Measurements from ENCODE around the gene WDR70. TPM values are rescaled to one million over a fixed set of nuclear protein-coding genes. Genes with fewer than 3 reads are reported as not detected.

Gene WDR70
- total RNA-seq, 1 experiment from 2014 or later, result 40.2 TPM

GRCh38 chr5:37391591-37391990 is 12.5 kb downstream of the WDR70 start:
- no peaks in the 10 kb centered on the region for H3K4me1 Mint-ChIP-seq (ENCODE audit: low read depth, unreplicated experiment)

GRCh38 chr5:37396352-37396751 is 17.2 kb downstream of the WDR70 start:
- Histone ChIP-seq H3K36me3 (ENCODE audit: control insufficient read depth, insufficient read depth, low read length) (no peaks in the 10 kb centered on the region), H3K4me1 (no peaks in the 10 kb centered on the region), H3K4me3 (ENCODE audit: low read depth, low read length) (no peak overlapping the region), H3K27me3 (replicated peaks; ENCODE audit: control insufficient read depth, insufficient read depth, low read length) (no peaks in the 10 kb centered on the region), H3K9me3 (no peaks in the 10 kb centered on the region)
- Mint-ChIP-seq H3K36me3 (ENCODE audit: insufficient read depth, unreplicated experiment) (peaks cover 50% of the 10 kb centered on the region), H3K27ac (ENCODE audit: unreplicated experiment) (no peak overlapping the region), H3K4me3 (ENCODE audit: unreplicated experiment) (no peak overlapping the region), H3K9me3 (ENCODE audit: unreplicated experiment) (no peaks in the 10 kb centered on the region), H3K27me3 (ENCODE audit: insufficient read depth, unreplicated experiment) (no peaks in the 10 kb centered on the region), H3K4me1 (ENCODE audit: low read depth, unreplicated experiment) (no peaks in the 10 kb centered on the region)
- BruUV-seq (replicated peaks), result no TSS peak
- CTCF ChIA-PET, result no interaction called here
- intact Hi-C loops (cut with micrococcal nuclease; ENCODE audit: unreplicated experiment), result no loop called here
- no peak for TF ChIP-seq CTCF (IDR thresholded peaks at IDR 0.05; ENCODE audit: insufficient read depth in 1 of 2, low read depth in 1 of 2, low read length in 1 of 2, severe bottlenecking in 1 of 2, unreplicated experiment in 1 of 2)
- POLR2A ChIA-PET, result no interaction called here
- no peak for DNase-seq

More at GRCh38 chr5:37391591-37391990, 12.5 kb downstream of the WDR70 start:
- H3K9me3 Mint-ChIP-seq (ENCODE audit: unreplicated experiment), result no peaks in the 10 kb centered on the region
- no peak for DNase-seq
- peaks cover 47% of the 10 kb centered on the region for H3K36me3 Mint-ChIP-seq (ENCODE audit: insufficient read depth, unreplicated experiment)
- TF ChIP-seq CTCF (IDR thresholded peaks at IDR 0.05; ENCODE audit: insufficient read depth in 1 of 2, low read depth in 1 of 2, low read length in 1 of 2, severe bottlenecking in 1 of 2, unreplicated experiment in 1 of 2), result no peak
- no peaks in the 10 kb centered on the region for H3K36me3 ChIP-seq (ENCODE audit: control insufficient read depth, insufficient read depth, low read length)
- no peaks in the 10 kb centered on the region for H3K27me3 ChIP-seq (replicated peaks; ENCODE audit: control insufficient read depth, insufficient read depth, low read length)
- ChIA-PET CTCF (no interaction called here), POLR2A (no interaction called here)
- intact Hi-C loops (cut with micrococcal nuclease; ENCODE audit: unreplicated experiment), result no loop called here
- no peaks in the 10 kb centered on the region for H3K9me3 ChIP-seq
- no peak overlapping the region for H3K27ac Mint-ChIP-seq (ENCODE audit: unreplicated experiment)
- no peak overlapping the region for H3K4me3 Mint-ChIP-seq (ENCODE audit: unreplicated experiment)
- H3K4me3 ChIP-seq (ENCODE audit: low read depth, low read length), result no peak overlapping the region
- no TSS peak for BruUV-seq (replicated peaks)
- no peaks in the 10 kb centered on the region for H3K27me3 Mint-ChIP-seq (ENCODE audit: insufficient read depth, unreplicated experiment)
- H3K4me1 ChIP-seq, result no peaks in the 10 kb centered on the region

GRCh38 chr5:37400501-37400900 is 21.4 kb downstream of the WDR70 start:
- CTCF ChIA-PET, result interaction anchor here (0.7 kb wide), 1 partner anchor 203 kb away, joined by 3 read pairs; no protein-coding TSS in a partner anchor
- BruUV-seq (replicated peaks), result no TSS peak

More at GRCh38 chr5:37400501-37400900, 21.4 kb downstream of the WDR70 start:
- Histone ChIP-seq H3K27me3 (replicated peaks; ENCODE audit: control insufficient read depth, insufficient read depth, low read length) (no peaks in the 10 kb centered on the region), H3K4me1 (no peaks in the 10 kb centered on the region), H3K9me3 (no peaks in the 10 kb centered on the region), H3K36me3 (ENCODE audit: control insufficient read depth, insufficient read depth, low read length) (no peaks in the 10 kb centered on the region), H3K4me3 (ENCODE audit: low read depth, low read length) (no peak overlapping the region)
- intact Hi-C loops (cut with micrococcal nuclease; ENCODE audit: unreplicated experiment), result no loop called here
- no peak overlapping the region for H3K4me3 Mint-ChIP-seq (ENCODE audit: unreplicated experiment)
- no peak overlapping the region for H3K27ac Mint-ChIP-seq (ENCODE audit: unreplicated experiment)
- no peaks in the 10 kb centered on the region for H3K4me1 Mint-ChIP-seq (ENCODE audit: low read depth, unreplicated experiment)
- POLR2A ChIA-PET, result no interaction called here
- H3K9me3 Mint-ChIP-seq (ENCODE audit: unreplicated experiment), result no peaks in the 10 kb centered on the region
- TF ChIP-seq CTCF (IDR thresholded peaks at IDR 0.05; ENCODE audit: insufficient read depth in 1 of 2, low read depth in 1 of 2, low read length in 1 of 2, severe bottlenecking in 1 of 2, unreplicated experiment in 1 of 2), result no peak
- no peak for DNase-seq
- peaks cover 16% of the 10 kb centered on the region for H3K36me3 Mint-ChIP-seq (ENCODE audit: insufficient read depth, unreplicated experiment)
- no peaks in the 10 kb centered on the region for H3K27me3 Mint-ChIP-seq (ENCODE audit: insufficient read depth, unreplicated experiment)
